HG02884 (cell line): ENCODE measurements around the gene LRRK1.

Experiments used
- ATAC-seq: cut with Tn5 transposase; IDR thresholded peaks from one replicate; pipeline ENCODE4 v1.9.1; 2021; ENCODE audit warnings: mild to moderate bottlenecking, moderate library complexity; ENCODE audit not compliant: unreplicated experiment

LRRK1 gene

DNA sequence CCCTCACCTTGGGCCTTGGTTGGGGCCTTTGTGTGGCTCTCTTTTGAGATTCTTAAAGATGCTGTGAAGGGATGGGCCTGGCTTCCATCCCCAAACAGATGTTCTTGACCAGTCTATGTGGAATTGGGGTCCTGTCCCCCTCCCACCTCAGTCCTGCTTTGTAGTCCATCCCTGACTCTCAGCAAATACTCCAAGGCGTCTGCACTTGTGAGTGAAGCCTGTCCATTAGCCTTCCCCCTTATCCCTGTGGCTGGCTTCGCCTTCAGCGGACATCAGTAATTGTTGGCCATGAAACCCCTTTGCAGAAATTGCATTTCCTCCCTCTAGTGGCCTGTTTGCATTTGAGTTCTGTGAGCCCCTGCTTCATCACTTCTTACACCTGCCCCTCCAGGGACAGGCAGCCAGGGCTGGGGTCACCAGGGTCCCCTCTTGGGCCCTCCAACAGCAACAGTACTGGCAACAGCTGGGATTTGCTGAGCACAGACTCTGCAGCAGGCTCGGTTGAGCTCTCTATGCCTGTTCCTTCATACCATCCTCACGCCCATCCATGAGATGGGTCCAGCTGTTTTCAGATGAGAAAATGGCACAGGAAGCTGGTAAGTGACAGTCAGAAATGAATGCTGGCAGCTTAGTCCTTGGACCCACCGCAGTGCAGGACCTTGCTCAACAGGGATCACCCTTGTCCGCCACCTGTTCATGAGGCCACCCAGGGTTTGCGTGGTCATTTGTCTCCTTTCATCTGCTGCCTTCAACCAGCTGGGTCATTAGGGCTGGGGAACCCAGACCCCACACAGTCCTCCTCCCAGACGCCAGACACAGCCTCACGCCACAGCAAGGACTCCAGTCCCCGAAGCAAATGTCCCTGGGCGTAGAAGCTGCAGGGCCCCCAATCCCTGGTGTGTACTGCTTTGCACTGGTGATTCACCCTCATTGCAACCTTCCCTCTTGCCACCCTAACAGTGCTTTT, 8.9 kb upstream of the LRRK1 start:
- no peak for ATAC-seq

DNA sequence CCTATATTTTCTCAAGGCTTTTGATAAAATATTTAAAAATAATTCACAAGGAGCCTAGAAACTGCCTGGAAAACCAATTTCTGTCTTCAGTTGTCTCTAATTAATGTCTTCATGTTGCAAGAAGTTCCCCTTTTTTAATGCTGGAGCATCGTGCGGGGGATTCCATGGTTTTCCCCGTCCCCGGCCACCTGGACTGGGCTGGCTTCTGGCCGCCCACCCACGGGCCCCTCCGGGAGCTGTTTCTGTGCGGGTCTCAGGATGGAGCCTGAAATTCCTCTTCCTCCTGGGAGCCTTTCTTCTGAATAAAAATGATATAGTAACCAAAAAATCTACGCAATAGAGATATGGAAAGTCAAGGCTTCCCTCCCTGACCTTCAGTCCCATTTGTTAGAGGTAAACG, 8.1 kb upstream of the LRRK1 start:
- no peak for ATAC-seq

GRCh38 chr15:100913961-100914360, 5.2 kb upstream of the LRRK1 start:
- ATAC-seq, result no peak

DNA sequence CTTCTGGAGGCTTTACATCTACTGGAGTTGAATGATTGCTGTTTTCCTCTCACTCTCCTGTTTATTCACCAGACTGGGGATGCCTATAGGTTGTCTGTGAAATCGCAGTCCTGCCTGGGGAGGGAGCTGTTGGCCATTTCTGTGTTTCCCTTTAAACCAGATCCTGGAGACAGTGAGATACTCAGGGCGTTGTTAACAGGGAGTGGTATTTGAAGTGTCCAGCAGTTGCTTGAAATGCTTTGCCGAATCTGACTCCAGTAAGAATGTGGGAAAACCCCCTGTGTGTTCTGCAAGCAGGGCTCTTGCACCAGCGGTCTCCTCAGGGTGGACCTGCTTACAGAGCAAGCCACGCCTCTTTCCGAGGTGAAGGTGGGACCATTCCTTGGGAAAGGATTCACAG, 4.3 kb upstream of the LRRK1 start:
- ATAC-seq, result no peak

DNA sequence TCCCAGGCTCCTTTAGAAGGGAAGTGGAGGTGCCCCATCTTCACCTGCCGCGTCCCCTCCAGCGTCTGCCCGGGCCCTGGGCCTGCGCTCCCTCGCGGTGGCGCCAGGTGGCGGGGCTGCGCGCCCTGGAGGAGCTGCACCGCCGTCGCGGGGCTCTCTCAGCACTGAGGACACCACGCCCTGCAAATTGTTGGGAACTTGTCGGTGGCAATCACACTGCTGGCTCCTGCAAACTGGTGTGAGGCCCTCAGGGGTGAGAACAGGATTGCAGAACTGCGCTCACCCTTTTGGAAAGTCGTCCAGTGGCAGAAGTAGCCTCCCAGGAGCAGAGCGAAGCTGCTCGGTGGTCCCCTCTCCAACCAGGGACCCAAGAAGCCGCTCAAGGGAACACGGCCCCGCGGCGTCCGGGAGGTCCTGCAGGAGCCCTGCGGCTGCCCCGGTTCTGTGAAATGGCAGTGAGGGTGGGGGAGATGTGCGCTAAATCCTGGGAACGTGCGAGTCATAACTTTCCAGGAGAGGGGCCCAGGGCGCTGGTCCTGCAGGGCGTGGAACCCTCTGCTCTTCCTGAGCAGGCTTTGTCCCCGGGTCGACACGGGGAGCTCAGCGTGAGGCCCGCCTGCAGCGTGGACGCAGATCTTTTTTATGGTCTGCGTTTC, 995 bp upstream of the LRRK1 start:
- peak; percentile 57 for ATAC-seq

- no peak for ATAC-seq
Observed at GRCh38 chr15:100919481-100920405, 586 bp downstream of the LRRK1 start.

DNA sequence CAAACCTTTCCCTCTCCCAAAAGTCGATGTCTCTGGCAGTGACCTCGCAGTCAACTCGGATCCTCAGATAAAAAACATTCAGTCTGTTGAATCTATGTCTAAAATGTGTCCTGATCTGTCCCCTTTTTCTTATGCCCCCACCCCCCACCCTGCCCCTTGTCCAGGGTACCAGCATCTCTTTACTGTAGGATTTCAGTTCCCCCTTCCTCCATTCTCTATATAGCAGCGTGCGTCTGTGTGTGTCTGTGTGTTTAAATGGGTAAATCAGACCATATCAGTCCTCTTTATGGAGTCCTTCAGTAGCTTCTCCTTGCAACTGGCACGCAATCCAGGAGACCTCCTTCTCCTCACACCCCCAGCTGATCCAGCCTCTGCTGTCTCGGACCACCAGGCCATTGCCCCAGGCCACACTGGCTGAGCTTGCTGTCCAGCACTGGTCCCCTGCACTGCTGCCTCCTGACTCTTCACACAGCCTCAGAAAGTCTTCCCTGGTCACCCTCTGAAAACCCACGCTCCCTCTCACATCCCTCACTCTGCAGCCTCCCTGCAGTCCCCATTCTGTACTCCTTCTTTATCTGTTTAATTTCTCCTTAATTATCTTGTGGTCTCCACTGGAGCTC, 1.5 kb downstream of the LRRK1 start:
- ATAC-seq, result no peak

DNA sequence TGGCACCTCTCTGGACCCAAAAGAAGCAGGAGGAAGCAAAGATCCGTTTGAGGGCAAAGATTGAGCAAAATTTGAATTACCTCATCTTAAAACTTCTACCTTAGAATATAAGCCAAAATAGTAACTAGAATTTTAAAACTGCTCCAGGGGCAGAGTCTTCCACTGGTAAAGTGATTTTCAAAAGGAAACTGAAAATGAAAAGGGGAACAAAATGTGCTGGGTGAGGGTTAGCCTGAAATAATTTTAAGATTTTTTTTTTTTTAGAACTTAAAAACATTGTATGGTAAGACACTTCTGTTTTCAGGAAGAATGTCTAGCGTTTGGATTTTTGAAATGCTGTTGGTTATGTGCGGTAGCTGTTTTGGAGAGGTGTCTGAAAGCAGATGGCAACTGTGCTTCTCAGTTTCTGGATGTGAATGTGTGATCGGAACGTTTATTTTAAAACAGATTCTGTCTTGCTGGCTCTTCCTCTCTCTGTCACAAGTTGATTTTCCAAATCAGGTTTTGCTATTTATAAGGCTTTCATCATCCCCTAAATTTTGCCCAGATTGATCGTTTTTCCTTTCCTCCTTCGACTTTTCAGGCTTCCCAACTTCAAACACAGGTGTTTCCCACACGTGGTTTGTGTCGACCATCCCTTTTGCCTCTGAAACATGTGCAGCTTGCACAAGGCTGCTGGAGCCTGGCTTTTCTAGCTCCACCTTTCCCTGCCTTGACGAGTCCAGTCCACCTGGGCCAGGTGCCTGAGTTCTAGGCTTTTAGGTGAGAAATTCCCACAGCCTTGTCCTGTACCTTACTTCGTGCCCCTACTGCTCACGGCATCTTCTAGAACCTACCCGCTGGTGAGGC, 3.3 kb downstream of the LRRK1 start:
- ATAC-seq, result no peak

- no peak for ATAC-seq
Observed at GRCh38 chr15:100923076-100923475, 3.9 kb downstream of the LRRK1 start.

DNA sequence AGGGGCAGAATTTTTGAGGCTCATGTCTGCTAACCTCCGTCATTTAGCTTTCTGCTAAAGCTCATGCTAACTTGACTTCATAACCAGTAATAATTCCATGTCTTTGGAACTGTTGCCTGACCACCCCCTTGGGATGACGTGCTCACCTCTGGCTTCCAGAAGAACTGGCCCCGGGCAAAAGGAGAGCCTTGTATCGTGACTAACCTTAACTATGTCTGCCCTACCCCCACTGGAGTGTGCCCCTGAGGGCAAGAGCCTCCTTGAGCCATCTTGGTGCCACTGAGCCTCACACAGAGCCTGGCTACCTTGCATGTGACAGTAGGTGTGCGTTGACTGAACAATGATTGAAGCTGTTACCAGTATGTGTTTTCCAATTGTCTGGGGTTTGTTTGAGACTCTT, 4.7 kb downstream of the LRRK1 start:
- no peak for ATAC-seq

DNA sequence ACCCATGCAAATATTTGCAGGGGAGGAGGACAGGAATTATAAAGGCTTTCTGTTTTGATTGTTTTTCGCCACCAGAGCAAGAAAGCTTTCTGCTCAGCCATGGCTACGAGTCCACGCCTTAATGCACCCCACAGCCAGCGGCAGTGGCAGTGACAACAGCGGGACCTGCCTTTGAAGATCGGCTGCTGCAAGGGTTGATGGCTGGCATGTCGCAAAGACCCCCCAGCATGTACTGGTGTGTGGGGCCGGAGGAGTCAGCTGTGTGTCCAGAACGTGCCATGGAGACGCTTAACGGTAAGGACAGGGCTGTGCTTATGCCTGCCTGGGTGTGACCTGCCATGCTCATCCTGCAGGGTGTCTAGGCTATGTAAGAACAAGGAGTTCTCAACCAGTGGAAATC, 5.3 kb downstream of the LRRK1 start:
- ATAC-seq, result no peak

GRCh38 chr15:100925480-100925879, 6.3 kb downstream of the LRRK1 start:
- no peak for ATAC-seq

GRCh38 chr15:100926258-100926657, 7.1 kb downstream of the LRRK1 start:
- ATAC-seq, result no peak

DNA sequence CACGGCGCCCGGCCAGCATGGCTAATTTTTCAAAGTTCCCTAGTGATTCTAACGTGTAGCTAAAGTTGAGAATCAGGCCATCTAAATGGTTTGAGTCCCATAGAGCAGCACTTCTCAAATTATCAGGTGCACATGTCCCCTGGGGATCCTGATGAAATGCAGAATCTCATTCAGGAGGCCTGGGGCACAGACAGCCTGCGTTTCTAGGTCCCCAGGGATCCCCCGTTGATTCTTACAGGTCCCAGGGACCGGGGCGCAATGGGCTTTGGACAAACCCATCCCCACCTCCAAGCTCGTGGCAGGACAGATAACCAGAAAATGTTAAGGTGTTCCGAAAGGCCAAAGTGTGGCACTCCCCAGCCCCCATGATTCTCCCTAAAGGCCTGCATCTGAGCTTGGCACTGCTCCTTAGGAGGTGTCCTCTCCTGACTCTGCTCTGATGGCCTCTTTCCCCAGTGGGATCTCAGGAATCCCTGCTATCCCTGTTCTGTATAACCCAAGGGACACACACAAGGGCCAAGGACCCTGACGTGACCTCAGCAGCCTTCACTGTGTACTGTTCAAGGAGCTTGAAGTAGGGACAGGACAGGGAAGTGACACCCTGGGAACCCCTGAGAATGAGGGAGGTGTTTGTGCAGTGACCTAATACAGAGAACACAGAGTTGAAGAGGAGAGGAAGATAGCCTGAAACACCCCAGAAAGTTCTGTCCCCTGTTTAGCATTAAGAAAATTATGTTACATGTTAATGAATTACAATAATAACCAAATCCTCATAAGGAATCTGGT, 8.0 kb downstream of the LRRK1 start:
- no peak for ATAC-seq

DNA sequence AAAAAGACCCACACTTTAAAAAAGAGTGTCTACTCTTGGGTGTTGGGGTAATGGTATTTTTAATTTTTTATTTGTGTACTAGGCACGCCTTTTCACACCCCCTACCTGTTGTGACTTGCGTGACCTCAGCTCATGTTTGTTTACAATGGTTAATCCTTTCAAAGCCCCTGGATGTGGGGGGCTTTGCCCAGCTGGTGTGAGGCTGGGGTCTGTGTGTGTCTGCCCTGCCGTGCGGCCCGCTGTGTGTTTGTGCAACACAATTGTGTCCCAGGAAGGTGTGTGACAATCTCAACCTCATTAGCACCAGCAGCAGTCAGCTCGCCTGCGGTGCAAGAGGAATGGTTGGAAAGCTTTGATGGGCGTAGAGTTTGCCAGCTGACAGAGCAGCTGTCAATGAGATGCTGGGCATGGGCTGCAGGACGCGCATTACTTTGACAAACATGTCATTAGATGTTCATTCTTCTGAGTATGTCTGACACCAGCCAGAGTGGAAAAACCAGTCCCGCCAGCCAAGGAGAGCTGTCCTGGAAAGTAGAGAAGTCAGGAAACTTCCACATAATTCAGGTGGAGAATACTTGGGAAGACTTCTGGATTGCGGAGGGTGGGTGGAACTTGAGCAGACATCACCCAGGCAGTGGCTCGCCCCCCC, 9.6 kb downstream of the LRRK1 start:
- ATAC-seq, result no peak

DNA sequence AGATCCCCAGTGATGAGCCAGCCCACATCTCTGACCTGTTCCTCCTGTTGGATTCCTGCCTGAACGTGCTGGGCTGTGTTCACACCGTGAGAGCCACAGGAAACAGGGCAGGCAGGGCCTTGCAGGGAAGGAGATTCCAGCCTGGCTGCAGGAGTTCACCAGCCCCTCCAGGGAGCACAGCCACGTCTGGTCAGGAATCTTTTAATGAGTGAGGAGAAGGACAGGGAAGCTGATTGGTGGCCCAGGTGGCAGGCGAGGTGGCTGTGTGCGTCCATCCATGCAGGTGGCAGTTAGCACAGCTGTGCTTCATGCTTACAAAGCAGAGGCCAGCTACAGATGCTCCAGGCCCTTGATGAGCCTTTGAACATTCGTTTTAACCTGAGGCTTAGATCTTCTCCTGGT, 10.5 kb downstream of the LRRK1 start:
- no peak for ATAC-seq

GRCh38 chr15:100930306-100930848, 11.2 kb downstream of the LRRK1 start:
- no peak for ATAC-seq

GRCh38 chr15:100931143-100931890, 12.2 kb downstream of the LRRK1 start:
- peak; percentile 61 for ATAC-seq
